ENCODE measurements around the gene ATP13A4. TPM values are rescaled to one million over a fixed set of nuclear protein-coding genes. Genes with fewer than 3 reads are reported as not detected.

ATP13A4 gene
- total and polyA plus RNA-seq, 2 donors (not counting 1 experiment from before 2014, with no cell fraction given): 1.7 to 6.4 TPM

DNA sequence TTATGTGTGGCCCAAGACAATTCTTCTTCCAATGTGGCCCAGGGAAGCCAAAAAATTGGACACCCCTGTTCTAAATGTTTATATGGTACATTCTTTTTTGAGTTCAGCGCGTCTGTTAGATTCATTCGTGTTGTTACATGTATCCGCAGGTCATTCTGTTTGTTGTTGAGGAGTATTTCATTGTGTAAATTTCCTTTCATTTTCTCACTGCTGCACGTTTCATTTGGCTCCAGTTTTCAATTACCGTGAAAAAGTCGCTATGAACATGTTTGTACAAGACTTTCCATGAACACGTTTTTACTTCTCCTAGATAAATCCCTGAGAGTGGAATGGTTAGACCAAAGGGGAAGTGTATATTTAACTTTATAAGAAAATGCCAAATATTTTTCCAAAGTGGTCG lies 30.8 kb upstream of the ATP13A4 start:
- Histone ChIP-seq H2AFZ (ENCODE audit: insufficient read depth, low read depth, low read length, poor library complexity, severe bottlenecking) (no peak overlapping the region), H3K79me2 (ENCODE audit: control insufficient read depth, insufficient read depth, low read length) (no peaks in the 10 kb centered on the region), H3K4me3 (ENCODE audit: control extremely low read depth in 1 of 5, extremely low read depth in 1 of 5, insufficient read depth in 1 of 5, low read depth in 2 of 5, low read length in 4 of 5) (no peak overlapping the region), H3K27me3 (replicated peaks in 1 of 4; ENCODE audit: control extremely low read depth in 1 of 4, control insufficient read depth in 3 of 4, insufficient read depth in 4 of 4, low read length in 3 of 4) (no peaks in the 10 kb centered on the region), H3K36me3 (replicated peaks in 1 of 2; ENCODE audit: control extremely low read depth in 1 of 2, control insufficient read depth in 1 of 2, extremely low read depth in 1 of 2, insufficient read depth in 2 of 2, low read length in 1 of 2) (no peaks in the 10 kb centered on the region), H4K20me1 (ENCODE audit: control insufficient read depth, insufficient read depth, low read length, poor library complexity, severe bottlenecking) (no peaks in the 10 kb centered on the region), H3K9ac (ENCODE audit: low read length) (no peak overlapping the region), H3K4me2 (replicated peaks; ENCODE audit: low read depth, low read length, poor library complexity, severe bottlenecking) (no peak overlapping the region), H3K27ac (ENCODE audit: low read length in 2 of 2) (no peak overlapping the region), H3K9me3 (ENCODE audit: control extremely low read depth in 1 of 3, control insufficient read depth in 2 of 3, insufficient read depth in 1 of 3, low read length in 2 of 3) (no peaks in the 10 kb centered on the region), H3K4me1 (ENCODE audit: control insufficient read depth in 2 of 2, insufficient read depth in 2 of 2, low read length in 2 of 2) (no peaks in the 10 kb centered on the region)
- Mint-ChIP-seq H3K9me3 (ENCODE audit: insufficient read depth) (no peaks in the 10 kb centered on the region), H3K4me3 (no peak overlapping the region), H3K4me1 (no peaks in the 10 kb centered on the region), H3K27ac (no peak overlapping the region), H3K27me3 (no peaks in the 10 kb centered on the region)
- intact Hi-C loops (cut with micrococcal nuclease): no loop called here
- ATAC-seq (ENCODE audit: low read depth) (no peak), DNase-seq (no peak)
- ChIA-PET POLR2A (no interaction called here), CTCF (no interaction called here)
- TF ChIP-seq CTCF (IDR thresholded peaks at IDR 0.05) (no peak), EZH2 (IDR thresholded peaks at IDR 0.05; ENCODE audit: borderline replicate concordance, insufficient read depth, low read depth, low read length, poor library complexity, severe bottlenecking) (no peak)
- WGBS (ENCODE audit: insufficient coverage): no CpG with 5 or more reads among the region's 9 CpGs

- WGBS (ENCODE audit: insufficient coverage): 88% methylated on average over 2 of the region's 2 CpGs
- H3K27ac ChIP-seq (ENCODE audit: low read length in 2 of 2): no peak overlapping the region
- H3K4me2 ChIP-seq (replicated peaks; ENCODE audit: low read depth, low read length, poor library complexity, severe bottlenecking): no peak overlapping the region
- H3K36me3 ChIP-seq (replicated peaks in 1 of 2; ENCODE audit: control extremely low read depth in 1 of 2, control insufficient read depth in 1 of 2, extremely low read depth in 1 of 2, insufficient read depth in 2 of 2, low read length in 1 of 2): no peaks in the 10 kb centered on the region
- no peaks in the 10 kb centered on the region for H3K79me2 ChIP-seq (ENCODE audit: control insufficient read depth, insufficient read depth, low read length)
- no peak for TF ChIP-seq EZH2 (IDR thresholded peaks at IDR 0.05; ENCODE audit: borderline replicate concordance, insufficient read depth, low read depth, low read length, poor library complexity, severe bottlenecking)
- Mint-ChIP-seq H3K4me1 (peaks cover 2% of the 10 kb centered on the region), H3K27ac (peak overlapping the region; percentile 12), H3K9me3 (ENCODE audit: insufficient read depth) (no peaks in the 10 kb centered on the region), H3K27me3 (no peaks in the 10 kb centered on the region), H3K4me3 (no peak overlapping the region)
- no peaks in the 10 kb centered on the region for H3K4me1 ChIP-seq (ENCODE audit: control insufficient read depth in 2 of 2, insufficient read depth in 2 of 2, low read length in 2 of 2)
- H3K27me3 ChIP-seq (replicated peaks in 1 of 4; ENCODE audit: control extremely low read depth in 1 of 4, control insufficient read depth in 3 of 4, insufficient read depth in 4 of 4, low read length in 3 of 4): no peaks in the 10 kb centered on the region
- ATAC-seq (ENCODE audit: low read depth) (no peak), DNase-seq (no peak)
- no peak overlapping the region for H3K9ac ChIP-seq (ENCODE audit: low read length)
- no peak overlapping the region for H3K4me3 ChIP-seq (ENCODE audit: control extremely low read depth in 1 of 5, extremely low read depth in 1 of 5, insufficient read depth in 1 of 5, low read depth in 2 of 5, low read length in 4 of 5)
- H4K20me1 ChIP-seq (ENCODE audit: control insufficient read depth, insufficient read depth, low read length, poor library complexity, severe bottlenecking): no peaks in the 10 kb centered on the region
- intact Hi-C loops (cut with micrococcal nuclease): loop anchor here (5.0 kb wide), 1 partner anchor 112 kb away; no protein-coding TSS in a partner anchor
- CTCF ChIA-PET: interaction anchor here (1.0 kb wide), 1 partner anchor 1107 kb away, joined by 3 read pairs; no protein-coding TSS in a partner anchor
- POLR2A ChIA-PET: no interaction called here
- no peaks in the 10 kb centered on the region for H3K9me3 ChIP-seq (ENCODE audit: control extremely low read depth in 1 of 3, control insufficient read depth in 2 of 3, insufficient read depth in 1 of 3, low read length in 2 of 3)
- H2AFZ ChIP-seq (ENCODE audit: insufficient read depth, low read depth, low read length, poor library complexity, severe bottlenecking): no peak overlapping the region
These were observed 19.9 kb upstream of the ATP13A4 start for GRCh38 chr3:193574488-193575070.
